ENCODE results near the gene G3BP1. TPM values are rescaled to one million over a fixed set of nuclear protein-coding genes. Genes with fewer than 3 reads are reported as not detected.

Gene G3BP1
- total RNA-seq, 1 donor, result 145 TPM

- H3K79me2 ChIP-seq (ENCODE audit: insufficient read depth, low read length), result peaks cover 5% of the 10 kb centered on the region
- TF ChIP-seq, protein P1, sequence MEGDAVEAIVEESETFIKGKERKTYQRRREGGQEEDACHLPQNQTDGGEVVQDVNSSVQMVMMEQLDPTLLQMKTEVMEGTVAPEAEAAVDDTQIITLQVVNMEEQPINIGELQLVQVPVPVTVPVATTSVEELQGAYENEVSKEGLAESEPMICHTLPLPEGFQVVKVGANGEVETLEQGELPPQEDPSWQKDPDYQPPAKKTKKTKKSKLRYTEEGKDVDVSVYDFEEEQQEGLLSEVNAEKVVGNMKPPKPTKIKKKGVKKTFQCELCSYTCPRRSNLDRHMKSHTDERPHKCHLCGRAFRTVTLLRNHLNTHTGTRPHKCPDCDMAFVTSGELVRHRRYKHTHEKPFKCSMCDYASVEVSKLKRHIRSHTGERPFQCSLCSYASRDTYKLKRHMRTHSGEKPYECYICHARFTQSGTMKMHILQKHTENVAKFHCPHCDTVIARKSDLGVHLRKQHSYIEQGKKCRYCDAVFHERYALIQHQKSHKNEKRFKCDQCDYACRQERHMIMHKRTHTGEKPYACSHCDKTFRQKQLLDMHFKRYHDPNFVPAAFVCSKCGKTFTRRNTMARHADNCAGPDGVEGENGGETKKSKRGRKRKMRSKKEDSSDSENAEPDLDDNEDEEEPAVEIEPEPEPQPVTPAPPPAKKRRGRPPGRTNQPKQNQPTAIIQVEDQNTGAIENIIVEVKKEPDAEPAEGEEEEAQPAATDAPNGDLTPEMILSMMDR (IDR thresholded peaks at IDR 0.05; ENCODE audit: extremely low read depth, low read depth, low read length), result no peak
- peaks cover 49% of the 10 kb centered on the region for H3K36me3 ChIP-seq (ENCODE audit: insufficient read depth, low read length)
- no peak for DNase-seq (ENCODE audit: insufficient read length, low spot score, missing footprints)
- H3K4me3 ChIP-seq (ENCODE audit: insufficient read depth, low read length), result no peak overlapping the region
- H3K9me3 ChIP-seq (ENCODE audit: low read depth, low read length), result no peaks in the 10 kb centered on the region
- no peaks in the 10 kb centered on the region for H3K27me3 ChIP-seq (ENCODE audit: insufficient read depth, low read length)
- H3K27ac ChIP-seq (ENCODE audit: low read depth, low read length), result no peak overlapping the region
- H3K4me1 ChIP-seq (ENCODE audit: insufficient read depth, low read length), result peaks cover 10% of the 10 kb centered on the region
- H2AFZ ChIP-seq (ENCODE audit: low read length), result no peak overlapping the region
- H3K4me2 ChIP-seq (ENCODE audit: insufficient read depth, low read length), result no peak overlapping the region
- peaks cover 12% of the 10 kb centered on the region for H4K20me1 ChIP-seq (ENCODE audit: insufficient read depth, low read length)
Measured at GRCh38 chr5:151815051-151815450, 43.3 kb downstream of the G3BP1 start.

DNA sequence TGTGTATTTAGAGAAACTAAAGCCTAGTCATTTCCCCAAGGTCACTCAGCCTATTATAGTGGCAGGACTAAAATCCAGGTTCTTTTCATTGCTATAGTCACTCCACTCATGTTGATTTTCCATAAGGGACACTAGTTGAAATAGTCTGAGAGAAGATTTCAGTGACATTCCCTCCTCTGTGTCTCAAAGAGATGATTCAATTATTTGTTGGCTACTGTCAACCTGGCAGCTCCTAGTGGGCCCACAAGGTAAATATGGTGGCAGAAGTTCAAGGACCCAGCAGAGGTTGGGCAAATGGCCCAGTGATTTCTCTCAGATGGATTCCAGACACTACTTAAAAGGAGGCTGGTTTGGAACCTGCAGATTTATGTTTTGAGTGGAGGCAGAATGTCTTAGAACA lies 48.1 kb downstream of the G3BP1 start:
- H4K20me1 ChIP-seq (ENCODE audit: insufficient read depth, low read length), result peaks cover 3% of the 10 kb centered on the region
- no peaks in the 10 kb centered on the region for H3K27me3 ChIP-seq (ENCODE audit: insufficient read depth, low read length)
- H3K4me1 ChIP-seq (ENCODE audit: insufficient read depth, low read length), result no peaks in the 10 kb centered on the region
- no peak overlapping the region for H3K4me3 ChIP-seq (ENCODE audit: insufficient read depth, low read length)
- no peak overlapping the region for H2AFZ ChIP-seq (ENCODE audit: low read length)
- H3K4me2 ChIP-seq (ENCODE audit: insufficient read depth, low read length), result no peak overlapping the region
- H3K9me3 ChIP-seq (ENCODE audit: low read depth, low read length), result no peaks in the 10 kb centered on the region
- TF ChIP-seq, protein P1 (IDR thresholded peaks at IDR 0.05; ENCODE audit: extremely low read depth, low read depth, low read length), result no peak
- H3K36me3 ChIP-seq (ENCODE audit: insufficient read depth, low read length), result peaks cover 20% of the 10 kb centered on the region
- no peak overlapping the region for H3K27ac ChIP-seq (ENCODE audit: low read depth, low read length)
- no peak for DNase-seq (ENCODE audit: insufficient read length, low spot score, missing footprints)
- no peaks in the 10 kb centered on the region for H3K79me2 ChIP-seq (ENCODE audit: insufficient read depth, low read length)

GRCh38 chr5:151820271-151820670 lies 48.5 kb downstream of the G3BP1 start:
- no peaks in the 10 kb centered on the region for H3K9me3 ChIP-seq (ENCODE audit: low read depth, low read length)
- no peak overlapping the region for H3K4me3 ChIP-seq (ENCODE audit: insufficient read depth, low read length)
- H3K4me2 ChIP-seq (ENCODE audit: insufficient read depth, low read length), result no peak overlapping the region
- peaks cover 3% of the 10 kb centered on the region for H4K20me1 ChIP-seq (ENCODE audit: insufficient read depth, low read length)
- H3K4me1 ChIP-seq (ENCODE audit: insufficient read depth, low read length), result no peaks in the 10 kb centered on the region
- no peaks in the 10 kb centered on the region for H3K79me2 ChIP-seq (ENCODE audit: insufficient read depth, low read length)
- peaks cover 15% of the 10 kb centered on the region for H3K36me3 ChIP-seq (ENCODE audit: insufficient read depth, low read length)
- TF ChIP-seq, protein P1 (IDR thresholded peaks at IDR 0.05; ENCODE audit: extremely low read depth, low read depth, low read length), result no peak
- H3K27me3 ChIP-seq (ENCODE audit: insufficient read depth, low read length), result no peaks in the 10 kb centered on the region
- H2AFZ ChIP-seq (ENCODE audit: low read length), result no peak overlapping the region
- no peak overlapping the region for H3K27ac ChIP-seq (ENCODE audit: low read depth, low read length)
- no peak for DNase-seq (ENCODE audit: insufficient read length, low spot score, missing footprints)

GRCh38 chr5:151820903-151821302 lies 49.1 kb downstream of the G3BP1 start:
- TF ChIP-seq, protein P1 (IDR thresholded peaks at IDR 0.05; ENCODE audit: extremely low read depth, low read depth, low read length), result no peak
- Histone ChIP-seq H3K4me1 (ENCODE audit: insufficient read depth, low read length) (no peaks in the 10 kb centered on the region), H3K4me3 (ENCODE audit: insufficient read depth, low read length) (no peak overlapping the region), H3K4me2 (ENCODE audit: insufficient read depth, low read length) (no peak overlapping the region), H3K79me2 (ENCODE audit: insufficient read depth, low read length) (no peaks in the 10 kb centered on the region), H4K20me1 (ENCODE audit: insufficient read depth, low read length) (peaks cover 3% of the 10 kb centered on the region), H3K36me3 (ENCODE audit: insufficient read depth, low read length) (peaks cover 9% of the 10 kb centered on the region), H3K27me3 (ENCODE audit: insufficient read depth, low read length) (no peaks in the 10 kb centered on the region), H3K9me3 (ENCODE audit: low read depth, low read length) (no peaks in the 10 kb centered on the region), H3K27ac (ENCODE audit: low read depth, low read length) (no peak overlapping the region), H2AFZ (ENCODE audit: low read length) (no peak overlapping the region)
- no peak for DNase-seq (ENCODE audit: insufficient read length, low spot score, missing footprints)

Measured in osteoblast (primary cell).